Neural progenitor cell (in vitro differentiated cells): ENCODE results near the gene NDUFA8.

Source experiments
- EZH2 ChIP-seq: fragments of 200-600 bp; sonication (generic); IDR thresholded peaks from 2 replicates; pipeline ENCODE4 v1.6.1; 2017; ENCODE audit warnings: antibody characterized with exemption, mild to moderate bottlenecking, moderate library complexity
- EZH2phosphoT487 ChIP-seq: fragments of 200-600 bp; sonication (generic); IDR thresholded peaks from 2 replicates; pipeline ENCODE4 v1.6.1; 2017; ENCODE audit warnings: antibody characterized with exemption
- TF ChIP-seq, protein P1 (sequence below): fragments of 200-600 bp; sonication (generic); IDR thresholded peaks from 2 replicates; pipeline ENCODE4 v1.5.1; 2017; ENCODE audit warnings: antibody characterized with exemption, mild to moderate bottlenecking

DNA sequence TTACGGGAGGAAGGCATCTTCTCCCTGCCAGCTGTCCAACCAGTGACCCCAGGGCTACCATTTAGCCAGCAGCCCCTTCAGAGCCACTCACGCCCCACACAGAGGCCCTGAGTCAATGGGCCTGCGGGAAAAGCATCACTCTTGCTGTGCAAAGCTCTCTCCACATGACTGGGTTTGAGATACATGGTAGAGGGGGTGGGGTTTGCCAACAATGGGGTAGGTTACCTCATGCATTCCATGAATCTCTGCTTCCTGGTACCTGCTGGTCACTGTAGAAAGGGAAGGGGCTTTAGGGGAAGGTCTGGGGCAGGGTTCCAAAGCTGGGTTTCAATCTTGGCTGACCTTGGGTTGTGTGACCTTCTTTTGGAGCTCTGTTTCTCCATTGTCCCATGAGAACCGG is 43.5 kb downstream of the NDUFA8 start:
- TF ChIP-seq, protein P1, sequence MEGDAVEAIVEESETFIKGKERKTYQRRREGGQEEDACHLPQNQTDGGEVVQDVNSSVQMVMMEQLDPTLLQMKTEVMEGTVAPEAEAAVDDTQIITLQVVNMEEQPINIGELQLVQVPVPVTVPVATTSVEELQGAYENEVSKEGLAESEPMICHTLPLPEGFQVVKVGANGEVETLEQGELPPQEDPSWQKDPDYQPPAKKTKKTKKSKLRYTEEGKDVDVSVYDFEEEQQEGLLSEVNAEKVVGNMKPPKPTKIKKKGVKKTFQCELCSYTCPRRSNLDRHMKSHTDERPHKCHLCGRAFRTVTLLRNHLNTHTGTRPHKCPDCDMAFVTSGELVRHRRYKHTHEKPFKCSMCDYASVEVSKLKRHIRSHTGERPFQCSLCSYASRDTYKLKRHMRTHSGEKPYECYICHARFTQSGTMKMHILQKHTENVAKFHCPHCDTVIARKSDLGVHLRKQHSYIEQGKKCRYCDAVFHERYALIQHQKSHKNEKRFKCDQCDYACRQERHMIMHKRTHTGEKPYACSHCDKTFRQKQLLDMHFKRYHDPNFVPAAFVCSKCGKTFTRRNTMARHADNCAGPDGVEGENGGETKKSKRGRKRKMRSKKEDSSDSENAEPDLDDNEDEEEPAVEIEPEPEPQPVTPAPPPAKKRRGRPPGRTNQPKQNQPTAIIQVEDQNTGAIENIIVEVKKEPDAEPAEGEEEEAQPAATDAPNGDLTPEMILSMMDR, result no peak
- TF ChIP-seq EZH2phosphoT487 (no peak), EZH2 (no peak)
